Thyroid gland (tissue), 4 donors: ENCODE measurements around the gene CALR3. TPM values are rescaled to one million over a fixed set of nuclear protein-coding genes. Genes with fewer than 3 reads are reported as not detected.
A peak's percentile ranks its signal among the peaks of the same experiment; 100 is the strongest.
"Not testable (repeated sequence)": the region's sequence is repeated elsewhere in the genome, so short reads cannot be mapped to it uniquely, and the experiment has no call there.

ENCODE experiments used
- DNase-seq, 2 donors: peaks; one replicate each; pipeline ENCODE4 v3.0.0-alpha.2; 2019
- H3K27ac ChIP-seq, 3 donors: fragments of 200-600 bp; sonication (generic); 1 replicate in 2 of 3; 2 replicates in 1 of 3; pipeline ENCODE4 v1.5.1; 2016 to 2019; ENCODE audit warnings: mild to moderate bottlenecking in 1 of 3, moderate library complexity in 1 of 3
- H3K27me3 ChIP-seq: fragments of 200-600 bp; sonication (generic); one replicate; pipeline ENCODE4 v1.5.1; 2019
- H3K36me3 ChIP-seq, 2 donors: fragments of 200-600 bp; sonication (generic); one replicate each; pipeline ENCODE4 v1.5.1; 2016 to 2019
- H3K4me1 ChIP-seq, 2 donors: fragments of 200-600 bp; sonication (generic); one replicate each; pipeline ENCODE4 v1.5.1; 2017 to 2019
- H3K4me3 ChIP-seq, 3 donors: fragments of 200-600 bp; sonication (generic); replicated peaks in 1 of 3; 1 replicate in 2 of 3; 2 replicates in 1 of 3; pipeline ENCODE4 v1.5.1; 2016; ENCODE audit warnings: mild to moderate bottlenecking in 1 of 3
- H3K9me3 ChIP-seq: fragments of 200-600 bp; sonication (generic); one replicate; pipeline ENCODE4 v1.5.1; 2017
- POLR2A ChIP-seq, 2 donors: fragments of 450-650 bp; IDR thresholded peaks; one replicate each; pipeline ENCODE4 v1.6.1; 2017; ENCODE audit warnings: antibody characterized with exemption in 2 of 2, mild to moderate bottlenecking in 2 of 2, moderate library complexity in 1 of 2
- WGBS, 2 donors: methylation state at CpG; one replicate each; pipeline ENCODE4 v1.1.5; 2017; 5-methylcytosine and 5-hydroxymethylcytosine counted together
- intact Hi-C: fragments of 100-400 bp; cut with DNase I; formaldehyde crosslinking; loops from one replicate; pipeline ENCODE4 v1.15.1; 2023
- total RNA-seq, 4 donors: library from RNA; depleted of rRNA; stranded (reverse); fragments of >200 nt; gene quantifications; one replicate each; pipeline ENCODE4 v1.2.3, GENCODE V29; 2016
- TF ChIP-seq, protein P1 (sequence below), 6 experiments: fragments of 200-600 bp in 3 of 6; fragments of 450-650 bp in 3 of 6; sonication (generic) in 3 of 6; IDR thresholded peaks; one replicate each; pipeline ENCODE4 v1.5.1; 2016 to 2019; ENCODE audit warnings: antibody characterized with exemption in 6 of 6, mild to moderate bottlenecking in 2 of 6, inconsistent platforms in 1 of 6, moderate library complexity in 1 of 6

Gene CALR3
- total RNA-seq, 4 donors from 2014 or later = 0.58 TPM; not detected in 3

GRCh38 chr19:16472992-16473391 lies 23.0 kb downstream of the CALR3 start:
- Histone ChIP-seq H3K4me3 (no peak overlapping the region), H3K27me3 (no peaks in the 10 kb centered on the region), H3K36me3 (no peaks in the 10 kb centered on the region), H3K4me1 (peaks cover 19 to 20% of the 10 kb centered on the region in 2 donors), H3K9me3 (no peaks in the 10 kb centered on the region), H3K27ac (no peak overlapping the region)
- intact Hi-C loops = no loop called here
- no peak for DNase-seq
- WGBS, 2 donors = 96 to 99% methylated on average over 2 of the region's 2 CpGs
- TF ChIP-seq, protein P1, sequence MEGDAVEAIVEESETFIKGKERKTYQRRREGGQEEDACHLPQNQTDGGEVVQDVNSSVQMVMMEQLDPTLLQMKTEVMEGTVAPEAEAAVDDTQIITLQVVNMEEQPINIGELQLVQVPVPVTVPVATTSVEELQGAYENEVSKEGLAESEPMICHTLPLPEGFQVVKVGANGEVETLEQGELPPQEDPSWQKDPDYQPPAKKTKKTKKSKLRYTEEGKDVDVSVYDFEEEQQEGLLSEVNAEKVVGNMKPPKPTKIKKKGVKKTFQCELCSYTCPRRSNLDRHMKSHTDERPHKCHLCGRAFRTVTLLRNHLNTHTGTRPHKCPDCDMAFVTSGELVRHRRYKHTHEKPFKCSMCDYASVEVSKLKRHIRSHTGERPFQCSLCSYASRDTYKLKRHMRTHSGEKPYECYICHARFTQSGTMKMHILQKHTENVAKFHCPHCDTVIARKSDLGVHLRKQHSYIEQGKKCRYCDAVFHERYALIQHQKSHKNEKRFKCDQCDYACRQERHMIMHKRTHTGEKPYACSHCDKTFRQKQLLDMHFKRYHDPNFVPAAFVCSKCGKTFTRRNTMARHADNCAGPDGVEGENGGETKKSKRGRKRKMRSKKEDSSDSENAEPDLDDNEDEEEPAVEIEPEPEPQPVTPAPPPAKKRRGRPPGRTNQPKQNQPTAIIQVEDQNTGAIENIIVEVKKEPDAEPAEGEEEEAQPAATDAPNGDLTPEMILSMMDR (IDR thresholded peaks at IDR 0.05) = no peak
- no peak for TF ChIP-seq POLR2A (IDR thresholded peaks at IDR 0.05)

GRCh38 chr19:16472559-16472899 lies 23.4 kb downstream of the CALR3 start:
- peak overlapping the region in 2 of 3 donors; percentile 72 to 95 for H3K4me3 ChIP-seq
- H3K36me3 ChIP-seq, DNase-seq, intact Hi-C loops, H3K9me3 ChIP-seq, H3K27me3 ChIP-seq: not testable (repeated sequence)
- H3K27ac ChIP-seq = peak overlapping the region in 2 of 3 donors; percentile 71 to 81
- peaks cover 19 to 24% of the 10 kb centered on the region in 2 donors for H3K4me1 ChIP-seq
- WGBS, 2 donors = 53 to 78% methylated on average over 2 of the region's 2 CpGs

DNA sequence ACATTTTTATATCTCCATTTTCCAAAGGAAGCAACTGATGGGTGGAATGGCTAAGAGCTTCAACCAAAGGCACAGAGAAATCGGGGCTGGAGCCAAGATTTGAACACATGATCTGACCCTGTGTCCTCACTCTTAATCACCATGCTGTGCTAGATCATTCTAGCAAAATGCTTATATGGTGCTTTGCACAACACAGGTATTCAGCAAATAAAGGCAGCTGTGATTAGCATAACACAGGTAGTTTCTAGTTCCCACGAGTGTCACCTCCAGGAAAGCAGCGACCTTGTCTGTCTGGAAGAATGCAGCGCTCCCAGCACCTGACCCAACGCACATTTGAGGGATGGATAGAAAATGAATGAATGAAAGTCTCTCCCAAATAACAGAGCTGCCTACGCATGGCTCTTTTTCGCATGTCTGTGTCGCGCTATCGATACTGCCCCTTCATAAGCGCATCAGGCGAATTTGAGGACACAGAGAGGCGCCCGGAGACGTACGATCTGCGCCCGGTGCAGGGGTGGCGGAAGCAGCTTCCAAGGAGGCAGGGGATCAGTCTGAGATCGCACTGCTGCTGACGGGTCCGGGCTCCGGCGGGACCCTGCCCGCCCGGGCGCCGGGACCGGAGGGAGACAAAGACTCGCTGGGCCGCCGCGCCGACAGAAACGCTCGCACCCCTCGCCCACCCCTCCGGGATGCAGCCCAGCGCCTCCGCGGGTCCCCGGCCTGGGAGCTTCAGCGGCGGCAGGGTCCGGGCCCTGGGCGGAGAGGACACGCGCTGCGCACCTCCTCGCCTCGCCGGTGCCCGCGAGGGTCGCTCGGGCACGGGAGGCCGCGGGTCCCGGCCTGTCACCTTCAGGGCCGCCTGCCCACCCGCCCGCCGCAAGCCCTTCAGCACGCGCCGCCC lies 24.8 kb downstream of the CALR3 start:
- H3K4me1 ChIP-seq = peaks cover 26 to 38% of the 10 kb centered on the region in 2 donors
- DNase-seq = no peak
- TF ChIP-seq POLR2A (IDR thresholded peaks at IDR 0.05) = no peak
- TF ChIP-seq, protein P1 (IDR thresholded peaks at IDR 0.05) = no peak
- H3K27ac ChIP-seq = peak overlapping the region; percentile 60 to 69 (median 60)
- H3K27me3 ChIP-seq = no peaks in the 10 kb centered on the region
- peak overlapping the region; percentile 6 to 95 (median 53) for H3K4me3 ChIP-seq
- intact Hi-C loops = no loop called here
- no peaks in the 10 kb centered on the region for H3K9me3 ChIP-seq
- no peaks in the 10 kb centered on the region for H3K36me3 ChIP-seq
- 3% methylated on average over 11 to 15 of the region's 67 CpGs for WGBS, 2 donors

DNA sequence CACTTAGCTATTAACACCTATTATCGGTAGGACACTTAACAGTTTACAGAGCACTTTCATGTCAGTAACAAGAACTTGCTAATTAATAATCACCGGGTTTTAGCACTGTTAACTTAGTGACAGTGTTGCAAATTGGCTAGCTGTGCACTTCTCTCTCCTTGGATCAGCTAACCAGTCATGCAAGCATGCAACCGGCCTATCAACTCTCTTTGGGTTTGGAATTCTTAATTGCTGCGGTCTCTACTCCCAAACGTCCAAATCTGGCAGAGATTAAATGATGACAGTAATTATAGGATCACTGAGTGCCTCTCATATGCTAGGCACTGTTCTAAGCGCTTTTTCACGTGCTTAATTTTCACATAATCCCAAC lies 25.4 kb downstream of the CALR3 start:
- TF ChIP-seq, protein P1 (IDR thresholded peaks at IDR 0.05) = no peak
- no peak for TF ChIP-seq POLR2A (IDR thresholded peaks at IDR 0.05)
- DNase-seq = no peak
- H3K9me3 ChIP-seq = no peaks in the 10 kb centered on the region
- intact Hi-C loops = no loop called here
- H3K4me1 ChIP-seq = peaks cover 28 to 40% of the 10 kb centered on the region in 2 donors
- H3K36me3 ChIP-seq = no peaks in the 10 kb centered on the region
- WGBS, 2 donors = 10 to 18% methylated on average over 7 of the region's 7 CpGs
- H3K27ac ChIP-seq = peak overlapping the region; percentile 24 to 66 (median 60)
- peak overlapping the region in 1 of 3 donors; percentile 95 for H3K4me3 ChIP-seq
- no peaks in the 10 kb centered on the region for H3K27me3 ChIP-seq

DNA sequence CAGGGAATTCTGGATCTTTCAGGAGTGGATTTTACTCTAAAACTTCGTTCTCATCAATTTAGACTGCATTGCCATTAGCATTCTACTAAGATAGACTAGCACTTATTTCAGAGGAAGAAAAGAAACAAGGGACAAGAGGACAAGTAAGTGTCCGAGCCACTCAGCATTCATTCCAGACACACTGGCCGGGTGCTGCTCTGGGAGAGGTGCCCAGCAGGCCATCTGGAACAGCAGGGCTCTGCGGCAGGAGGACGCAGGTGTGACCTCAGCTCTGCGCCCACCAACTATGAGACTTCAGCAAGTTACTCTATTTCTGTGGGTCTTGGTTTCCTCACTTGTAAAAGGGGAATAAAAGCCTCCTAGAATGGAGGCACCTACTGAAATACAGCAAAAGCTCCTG lies 28.4 kb downstream of the CALR3 start:
- Histone ChIP-seq H3K36me3 (no peaks in the 10 kb centered on the region), H3K4me3 (no peak overlapping the region), H3K4me1 (peaks cover 36 to 53% of the 10 kb centered on the region in 2 donors), H3K9me3 (no peaks in the 10 kb centered on the region), H3K27ac (peak overlapping the region; percentile 45 to 75 (median 67)), H3K27me3 (no peaks in the 10 kb centered on the region)
- TF ChIP-seq POLR2A (IDR thresholded peaks at IDR 0.05) = no peak
- TF ChIP-seq, protein P1 (IDR thresholded peaks at IDR 0.05) = no peak
- DNase-seq = peak; percentile 84 to 86
- intact Hi-C loops = no loop called here
- 23 to 50% methylated on average over 6 of the region's 6 CpGs for WGBS, 2 donors

DNA sequence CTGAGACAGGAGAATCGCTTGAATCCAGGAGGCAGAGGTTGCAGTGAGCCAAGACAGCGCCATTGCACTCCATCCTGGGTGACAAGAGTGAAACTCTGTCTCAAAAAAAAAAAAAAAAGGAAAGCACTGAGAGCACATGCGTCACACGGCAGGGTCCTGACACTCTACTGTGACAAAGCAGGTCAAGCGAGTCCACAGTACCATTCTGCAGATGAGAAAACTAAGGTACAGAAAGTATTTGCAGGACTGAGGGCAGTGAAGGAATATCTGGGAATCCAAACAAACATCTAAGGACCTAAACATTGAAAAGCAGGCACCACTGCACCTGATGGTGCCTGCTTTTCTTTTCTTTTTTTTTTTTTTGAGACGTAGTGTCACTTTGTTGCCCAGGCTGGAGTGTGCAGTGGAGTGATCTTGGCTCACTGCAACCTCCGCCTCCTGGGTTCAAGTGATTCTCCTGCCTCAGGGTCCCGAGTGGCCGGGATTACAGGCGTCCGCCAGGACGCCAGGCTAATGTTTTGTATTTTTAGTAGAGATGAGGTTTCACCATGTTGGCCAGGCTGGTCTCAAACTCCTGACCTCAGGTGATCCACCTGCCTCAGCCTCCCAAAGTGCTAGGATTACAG lies 29.1 kb downstream of the CALR3 start:
- WGBS, 2 donors = 54 to 55% methylated on average over 12 of the region's 12 CpGs
- Histone ChIP-seq H3K27ac (peak overlapping the region; percentile 45 to 75 (median 67)), H3K4me1 (peaks cover 40 to 56% of the 10 kb centered on the region in 2 donors)
- H3K4me3 ChIP-seq, H3K27me3 ChIP-seq, H3K9me3 ChIP-seq, intact Hi-C loops, H3K36me3 ChIP-seq: not testable (repeated sequence)
- peak in 1 of 2 donors; percentile 25 for DNase-seq
